Urothelium cell line (cell line): ENCODE measurements around the gene PDE3B.
"Not testable (repeated sequence)": the region's sequence is repeated elsewhere in the genome, so short reads cannot be mapped to it uniquely, and the experiment has no call there.

Experiments used
- DNase-seq: peaks from one replicate; pipeline ENCODE4 v3.0.0; 2011; ENCODE audit warnings: low spot score, mixed read lengths
- FAIRE-seq: peaks from 2 replicates; lab custom pipeline; 2011; peaks lifted over from hg19 to GRCh38; lab: Jason Lieb, UNC

Gene PDE3B

GRCh38 chr11:14793546-14793945 is 149.9 kb downstream of the PDE3B start:
- DNase-seq: no peak
- no peak for FAIRE-seq

- FAIRE-seq, DNase-seq: not testable (repeated sequence)
These were observed 152.4 kb downstream of the PDE3B start for GRCh38 chr11:14796028-14796427.

GRCh38 chr11:14803846-14804245 is 160.2 kb downstream of the PDE3B start:
- DNase-seq: no peak

GRCh38 chr11:14809466-14809865 is 165.9 kb downstream of the PDE3B start:
- no peak for FAIRE-seq
- no peak for DNase-seq

More at GRCh38 chr11:14803846-14804245, 160.2 kb downstream of the PDE3B start:
- no peak for FAIRE-seq

- DNase-seq (no peak), FAIRE-seq (no peak)
These were observed 169.2 kb downstream of the PDE3B start for GRCh38 chr11:14812757-14813156.

GRCh38 chr11:14813516-14813915 is 169.9 kb downstream of the PDE3B start:
- FAIRE-seq (no peak), DNase-seq (no peak)

- FAIRE-seq: no peak
These were observed 175.2 kb downstream of the PDE3B start for GRCh38 chr11:14818779-14819178.

GRCh38 chr11:14819596-14819995 is 176.0 kb downstream of the PDE3B start:
- DNase-seq (no peak), FAIRE-seq (no peak)

More at GRCh38 chr11:14818779-14819178, 175.2 kb downstream of the PDE3B start:
- DNase-seq: no peak

- FAIRE-seq (no peak), DNase-seq (no peak)
These were observed 177.4 kb downstream of the PDE3B start for GRCh38 chr11:14821031-14821430.

- DNase-seq: no peak
- FAIRE-seq: no peak
These were observed 183.0 kb downstream of the PDE3B start for GRCh38 chr11:14826600-14826999.

- DNase-seq: no peak
- no peak for FAIRE-seq
These were observed 192.2 kb downstream of the PDE3B start for GRCh38 chr11:14835496-14836492.

- no peak for FAIRE-seq
- DNase-seq: no peak
These were observed 198.4 kb downstream of the PDE3B start for GRCh38 chr11:14842002-14842401.

GRCh38 chr11:14852571-14853177 is 209.1 kb downstream of the PDE3B start:
- no peak for FAIRE-seq
- no peak for DNase-seq

- DNase-seq (no peak), FAIRE-seq (no peak)
These were observed 210.5 kb downstream of the PDE3B start for GRCh38 chr11:14854057-14854456.

- no peak for FAIRE-seq
- no peak for DNase-seq
These were observed 212.3 kb downstream of the PDE3B start for GRCh38 chr11:14855890-14856289.

- DNase-seq (no peak), FAIRE-seq (no peak)
These were observed 214.0 kb downstream of the PDE3B start for GRCh38 chr11:14857621-14858020.

GRCh38 chr11:14858404-14858803 is 214.8 kb downstream of the PDE3B start:
- DNase-seq: no peak
- FAIRE-seq: no peak

- no peak for FAIRE-seq
- DNase-seq: no peak
These were observed 216.9 kb downstream of the PDE3B start for GRCh38 chr11:14860511-14860910.

- FAIRE-seq (no peak), DNase-seq (no peak)
These were observed 218.1 kb downstream of the PDE3B start for GRCh38 chr11:14861680-14862079.

- not testable (repeated sequence) for FAIRE-seq, DNase-seq
These were observed 220.2 kb downstream of the PDE3B start for GRCh38 chr11:14863775-14864174.

- no peak for DNase-seq
- FAIRE-seq: no peak
These were observed 228.4 kb downstream of the PDE3B start for GRCh38 chr11:14872032-14872431.

- FAIRE-seq: no peak
- DNase-seq: no peak
These were observed 230.0 kb downstream of the PDE3B start for GRCh38 chr11:14873632-14874031.
